Caco-2 (cell line): ENCODE data around the gene TGOLN2. TPM values are rescaled to one million over a fixed set of nuclear protein-coding genes. Genes with fewer than 3 reads are reported as not detected.
A peak's percentile ranks its signal among the peaks of the same experiment; 100 is the strongest.

Experiments
- BruUV-seq: library from RNA; stranded (reverse); fragments of 400-500 nt; replicated peaks from 2 replicates; lab custom pipeline; 2021; lab: Mats Ljungman, UMichigan
- CTCF ChIA-PET: fragments of 300-600 bp; sonication (Branson Sonifier 250); formaldehyde crosslinking; loops from one replicate; lab custom pipeline; 2022; ENCODE audit warnings: antibody characterized with exemption; lab: Charles Lee
- POLR2A ChIA-PET: fragments of 300-600 bp; sonication (Branson Sonifier 250); formaldehyde crosslinking; loops from one replicate; lab custom pipeline; 2022; ENCODE audit warnings: antibody characterized with exemption; lab: Charles Lee
- DNase-seq, 2 experiments: peaks; one replicate each; pipeline versions ENCODE4 v3.0.0 to v3.0.0-alpha.2; 2020 to 2022
- H3K27me3 ChIP-seq: replicated peaks from 2 replicates; pipeline ENCODE4 v1.6.0; 2011; ENCODE audit warnings: low read length; ENCODE audit not compliant: control insufficient read depth, insufficient read depth
- H3K36me3 ChIP-seq: 2 replicates; pipeline ENCODE4 v1.5.1; 2011; ENCODE audit warnings: low read length; ENCODE audit not compliant: control insufficient read depth, insufficient read depth
- H3K4me1 ChIP-seq: fragments of 250-450 bp; sonication (Bioruptor Pico); 2 replicates; pipeline ENCODE4 v1.5.1; 2020; ENCODE audit warnings: mild to moderate bottlenecking
- H3K4me3 ChIP-seq: 2 replicates; pipeline ENCODE4 v1.5.1; 2011; ENCODE audit warnings: low read depth, mild to moderate bottlenecking, control low read depth, low read length
- H3K9me3 ChIP-seq: fragments of 250-450 bp; sonication (Bioruptor Pico); 2 replicates; pipeline ENCODE4 v1.5.1; 2020; ENCODE audit warnings: mild to moderate bottlenecking, moderate library complexity
- H3K27ac Mint-ChIP-seq: one replicate; pipeline ENCODE4 v1.8.0; 2022; ENCODE audit warnings: mixed read lengths; ENCODE audit not compliant: unreplicated experiment
- H3K27me3 Mint-ChIP-seq: one replicate; pipeline ENCODE4 v1.8.0; 2022; ENCODE audit warnings: mixed read lengths; ENCODE audit not compliant: insufficient read depth, unreplicated experiment
- H3K36me3 Mint-ChIP-seq: one replicate; pipeline ENCODE4 v1.8.0; 2022; ENCODE audit warnings: mild to moderate bottlenecking, mixed read lengths; ENCODE audit not compliant: insufficient read depth, unreplicated experiment
- H3K4me1 Mint-ChIP-seq: one replicate; pipeline ENCODE4 v1.8.0; 2022; ENCODE audit warnings: low read depth, mixed read lengths; ENCODE audit not compliant: unreplicated experiment
- H3K4me3 Mint-ChIP-seq: one replicate; pipeline ENCODE4 v1.8.0; 2022; ENCODE audit warnings: mild to moderate bottlenecking, moderate library complexity, mixed read lengths; ENCODE audit not compliant: unreplicated experiment
- H3K9me3 Mint-ChIP-seq: one replicate; pipeline ENCODE4 v1.8.0; 2022; ENCODE audit warnings: mixed read lengths; ENCODE audit not compliant: unreplicated experiment
- intact Hi-C: fragments of 100-400 bp; cut with micrococcal nuclease; formaldehyde crosslinking; loops from one replicate; pipeline ENCODE4 v1.10.0; 2022; ENCODE audit not compliant: unreplicated experiment
- total RNA-seq: library from RNA; stranded (reverse); gene quantifications from 2 replicates; pipeline ENCODE4 v1.2.3, GENCODE V29; 2022
- TF ChIP-seq, protein P1 (sequence below), 2 experiments: fragments of 200-600 bp in 1 of 2; IDR thresholded peaks; 1 replicate in 1 of 2; 2 replicates in 1 of 2; pipeline versions ENCODE4 v1.5.1 to v1.8.0; 2011 to 2022; ENCODE audit warnings: antibody characterized with exemption in 1 of 2, control low read depth in 1 of 2, inconsistent platforms in 1 of 2, low read depth in 1 of 2, low read length in 1 of 2, mild to moderate bottlenecking in 1 of 2, moderate library complexity in 1 of 2; ENCODE audit not compliant: insufficient read depth in 1 of 2, severe bottlenecking in 1 of 2, unreplicated experiment in 1 of 2

Gene TGOLN2
- total RNA-seq, 1 experiment from 2014 or later, result 119 TPM

DNA sequence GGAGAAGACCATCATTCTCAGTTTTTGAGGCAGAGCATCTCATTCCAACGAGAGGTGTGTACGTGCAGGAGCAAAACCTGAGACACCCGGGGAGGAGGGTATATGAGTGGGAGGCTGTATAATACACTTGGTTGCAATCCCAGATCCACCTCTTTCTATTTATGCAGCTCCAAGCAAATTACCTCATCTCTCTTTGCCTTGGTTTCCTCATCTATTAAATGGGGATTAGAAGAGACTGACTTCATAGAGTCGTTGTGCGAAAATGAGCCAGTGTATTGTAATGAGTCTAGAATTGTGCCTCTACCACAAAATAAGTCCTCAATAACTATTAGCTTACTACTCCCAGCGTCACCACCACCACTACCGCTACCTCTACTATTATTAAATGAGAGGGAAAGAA, 40.1 kb downstream of the TGOLN2 start:
- intact Hi-C loops, result no loop called here
- CTCF ChIA-PET, result interaction anchor here (0.5 to 1.7 kb wide), 2 partner anchors 155 to 270 kb away, joined by 3 to 16 read pairs; partner anchors contain the start of gene TCF7L1
- TF ChIP-seq, protein P1, sequence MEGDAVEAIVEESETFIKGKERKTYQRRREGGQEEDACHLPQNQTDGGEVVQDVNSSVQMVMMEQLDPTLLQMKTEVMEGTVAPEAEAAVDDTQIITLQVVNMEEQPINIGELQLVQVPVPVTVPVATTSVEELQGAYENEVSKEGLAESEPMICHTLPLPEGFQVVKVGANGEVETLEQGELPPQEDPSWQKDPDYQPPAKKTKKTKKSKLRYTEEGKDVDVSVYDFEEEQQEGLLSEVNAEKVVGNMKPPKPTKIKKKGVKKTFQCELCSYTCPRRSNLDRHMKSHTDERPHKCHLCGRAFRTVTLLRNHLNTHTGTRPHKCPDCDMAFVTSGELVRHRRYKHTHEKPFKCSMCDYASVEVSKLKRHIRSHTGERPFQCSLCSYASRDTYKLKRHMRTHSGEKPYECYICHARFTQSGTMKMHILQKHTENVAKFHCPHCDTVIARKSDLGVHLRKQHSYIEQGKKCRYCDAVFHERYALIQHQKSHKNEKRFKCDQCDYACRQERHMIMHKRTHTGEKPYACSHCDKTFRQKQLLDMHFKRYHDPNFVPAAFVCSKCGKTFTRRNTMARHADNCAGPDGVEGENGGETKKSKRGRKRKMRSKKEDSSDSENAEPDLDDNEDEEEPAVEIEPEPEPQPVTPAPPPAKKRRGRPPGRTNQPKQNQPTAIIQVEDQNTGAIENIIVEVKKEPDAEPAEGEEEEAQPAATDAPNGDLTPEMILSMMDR (IDR thresholded peaks at IDR 0.05; ENCODE audit: insufficient read depth in 1 of 2, low read depth in 1 of 2, low read length in 1 of 2, severe bottlenecking in 1 of 2, unreplicated experiment in 1 of 2), result no peak
- BruUV-seq, result no TSS peak
- H3K4me3 Mint-ChIP-seq, result no peak overlapping the region
- Histone ChIP-seq H3K36me3 (no peaks in the 10 kb centered on the region; the same call in none of the 2 replicates), H3K4me3 (no peak overlapping the region), H3K9me3 (no peaks in the 10 kb centered on the region), H3K27me3 (no peaks in the 10 kb centered on the region), H3K4me1 (peaks cover 16% of the 10 kb centered on the region)
- peak overlapping the region; percentile 63 for H3K27ac Mint-ChIP-seq
- no peak for DNase-seq
- peaks cover 24% of the 10 kb centered on the region for H3K4me1 Mint-ChIP-seq
- POLR2A ChIA-PET, result no interaction called here
- no peaks in the 10 kb centered on the region for H3K27me3 Mint-ChIP-seq
- H3K9me3 Mint-ChIP-seq, result no peaks in the 10 kb centered on the region
- H3K36me3 Mint-ChIP-seq, result no peaks in the 10 kb centered on the region

DNA sequence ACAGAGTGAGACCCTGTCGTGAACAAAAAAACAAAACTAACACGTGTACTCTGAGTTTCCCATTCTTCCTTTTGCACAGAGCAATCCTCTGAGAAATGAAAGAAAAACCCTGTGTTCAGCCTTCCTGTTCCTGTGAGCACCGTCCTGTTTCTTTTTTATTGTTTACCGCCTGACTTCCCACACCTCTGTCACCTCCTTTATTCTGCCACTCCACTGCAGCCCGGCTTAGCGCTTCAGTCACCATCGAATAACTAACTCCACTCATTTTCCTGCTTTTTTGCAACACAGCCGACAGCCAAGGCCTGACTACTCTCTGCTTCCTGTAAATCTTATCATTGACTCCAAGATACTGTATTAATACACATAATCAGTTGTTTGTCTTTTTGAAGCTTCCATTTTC, 40.9 kb downstream of the TGOLN2 start:
- Mint-ChIP-seq H3K27ac (no peak overlapping the region), H3K4me3 (no peak overlapping the region), H3K9me3 (no peaks in the 10 kb centered on the region), H3K36me3 (no peaks in the 10 kb centered on the region), H3K27me3 (no peaks in the 10 kb centered on the region), H3K4me1 (peaks cover 24% of the 10 kb centered on the region)
- no TSS peak for BruUV-seq
- DNase-seq, result no peak
- Histone ChIP-seq H3K4me1 (peaks cover 16% of the 10 kb centered on the region), H3K36me3 (no peaks in the 10 kb centered on the region; the same call in 1 of the 2 replicates), H3K9me3 (no peaks in the 10 kb centered on the region), H3K27me3 (no peaks in the 10 kb centered on the region), H3K4me3 (no peak overlapping the region)
- ChIA-PET POLR2A (no interaction called here), CTCF (no interaction called here)
- TF ChIP-seq, protein P1 (IDR thresholded peaks at IDR 0.05; ENCODE audit: insufficient read depth in 1 of 2, low read depth in 1 of 2, low read length in 1 of 2, severe bottlenecking in 1 of 2, unreplicated experiment in 1 of 2), result no peak
- intact Hi-C loops, result no loop called here

DNA sequence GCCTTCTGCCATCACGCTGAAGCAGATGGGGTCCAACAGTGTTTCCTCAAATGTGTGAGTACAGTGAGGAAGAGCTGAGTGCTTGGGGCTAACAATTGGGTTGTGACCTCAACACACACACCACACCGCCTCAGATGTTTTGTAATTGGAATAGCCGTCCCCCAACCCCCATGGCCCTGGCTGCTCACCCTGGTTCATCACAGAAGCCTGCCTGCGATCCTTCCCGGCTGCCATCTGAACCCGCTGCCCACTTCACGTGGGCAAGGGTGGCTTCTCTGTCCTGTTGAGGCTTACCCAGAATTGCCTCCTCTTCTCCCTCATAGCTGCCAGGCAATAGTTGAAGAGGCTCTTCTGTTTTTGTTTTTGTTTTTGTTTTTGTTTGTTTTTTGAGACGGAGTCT, 44.1 kb downstream of the TGOLN2 start:
- TF ChIP-seq, protein P1 (IDR thresholded peaks at IDR 0.05; ENCODE audit: insufficient read depth in 1 of 2, low read depth in 1 of 2, low read length in 1 of 2, severe bottlenecking in 1 of 2, unreplicated experiment in 1 of 2), result no peak
- H3K27me3 ChIP-seq, result no peaks in the 10 kb centered on the region
- no peaks in the 10 kb centered on the region for H3K27me3 Mint-ChIP-seq
- no peak overlapping the region for H3K27ac Mint-ChIP-seq
- H3K4me1 ChIP-seq, result peaks cover 10% of the 10 kb centered on the region
- POLR2A ChIA-PET, result no interaction called here
- H3K4me3 Mint-ChIP-seq, result no peak overlapping the region
- CTCF ChIA-PET, result interaction anchor here (1.3 kb wide), 1 partner anchor 151 kb away, joined by 3 read pairs; the partner anchor contains the start of gene TCF7L1
- no peaks in the 10 kb centered on the region for H3K36me3 Mint-ChIP-seq
- no peaks in the 10 kb centered on the region; the same call in 1 of the 2 replicates for H3K36me3 ChIP-seq
- no peak overlapping the region for H3K4me3 ChIP-seq
- DNase-seq, result no peak
- H3K9me3 Mint-ChIP-seq, result no peaks in the 10 kb centered on the region
- peaks cover 17% of the 10 kb centered on the region for H3K4me1 Mint-ChIP-seq
- intact Hi-C loops, result no loop called here
- BruUV-seq, result no TSS peak
- no peaks in the 10 kb centered on the region for H3K9me3 ChIP-seq
